ENCODE measurements around the gene CDYL.

The CDYL gene

DNA sequence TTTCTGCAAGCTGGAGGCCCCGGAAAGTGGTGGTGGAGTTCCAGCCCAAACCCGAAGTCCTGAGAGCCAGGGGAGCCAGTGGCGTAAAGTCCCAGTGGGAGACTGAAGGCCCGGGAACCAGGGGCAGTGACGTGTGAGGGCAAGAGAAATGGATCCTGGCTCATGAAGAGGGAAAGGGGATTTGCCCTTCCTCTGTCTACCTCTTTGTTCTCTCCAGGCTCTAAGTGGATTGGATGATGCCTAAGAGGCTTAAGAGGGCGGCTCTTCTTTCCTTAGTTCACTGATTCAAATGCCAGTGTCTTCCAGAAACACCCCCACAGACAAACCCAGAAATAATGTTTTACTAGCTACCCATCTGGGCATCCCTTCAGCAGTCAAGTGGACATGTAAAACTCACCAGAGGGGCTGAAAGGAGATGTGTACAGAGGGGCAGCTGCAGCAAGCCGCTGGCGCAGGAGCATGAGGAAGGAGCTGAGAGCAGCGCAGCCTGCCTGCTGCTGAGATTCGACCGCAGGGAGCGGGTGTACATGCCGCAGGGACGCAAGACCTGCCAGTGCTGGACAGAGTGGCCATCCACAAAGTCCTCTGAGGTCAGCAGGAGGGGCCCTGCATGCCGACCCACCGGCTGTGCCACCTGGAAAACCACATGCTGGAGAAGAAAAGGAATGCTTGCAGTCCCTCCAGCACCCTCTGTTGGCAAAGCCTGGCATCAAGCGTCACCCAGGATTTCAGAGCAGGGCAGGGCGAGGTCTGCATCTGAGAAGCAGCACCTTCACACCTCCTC lies 29.5 kb downstream of the CDYL start:
- no peaks in the 10 kb centered on the region for H3K27me3 ChIP-seq (ENCODE audit: insufficient read depth, poor library complexity, severe bottlenecking)
- H3K9me3 ChIP-seq (ENCODE audit: severe bottlenecking), result no peaks in the 10 kb centered on the region
- ATAC-seq (ENCODE audit: low read depth) (no peak), DNase-seq (ENCODE audit: low spot score) (no peak)
- no peak overlapping the region for H3K4me3 ChIP-seq (ENCODE audit: severe bottlenecking)
- no peak overlapping the region for H3K27ac ChIP-seq (ENCODE audit: poor library complexity, severe bottlenecking)
- peaks cover 5% of the 10 kb centered on the region for H3K4me1 ChIP-seq (ENCODE audit: insufficient read depth, poor library complexity, severe bottlenecking)
- TF ChIP-seq, protein P1, sequence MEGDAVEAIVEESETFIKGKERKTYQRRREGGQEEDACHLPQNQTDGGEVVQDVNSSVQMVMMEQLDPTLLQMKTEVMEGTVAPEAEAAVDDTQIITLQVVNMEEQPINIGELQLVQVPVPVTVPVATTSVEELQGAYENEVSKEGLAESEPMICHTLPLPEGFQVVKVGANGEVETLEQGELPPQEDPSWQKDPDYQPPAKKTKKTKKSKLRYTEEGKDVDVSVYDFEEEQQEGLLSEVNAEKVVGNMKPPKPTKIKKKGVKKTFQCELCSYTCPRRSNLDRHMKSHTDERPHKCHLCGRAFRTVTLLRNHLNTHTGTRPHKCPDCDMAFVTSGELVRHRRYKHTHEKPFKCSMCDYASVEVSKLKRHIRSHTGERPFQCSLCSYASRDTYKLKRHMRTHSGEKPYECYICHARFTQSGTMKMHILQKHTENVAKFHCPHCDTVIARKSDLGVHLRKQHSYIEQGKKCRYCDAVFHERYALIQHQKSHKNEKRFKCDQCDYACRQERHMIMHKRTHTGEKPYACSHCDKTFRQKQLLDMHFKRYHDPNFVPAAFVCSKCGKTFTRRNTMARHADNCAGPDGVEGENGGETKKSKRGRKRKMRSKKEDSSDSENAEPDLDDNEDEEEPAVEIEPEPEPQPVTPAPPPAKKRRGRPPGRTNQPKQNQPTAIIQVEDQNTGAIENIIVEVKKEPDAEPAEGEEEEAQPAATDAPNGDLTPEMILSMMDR (IDR thresholded peaks at IDR 0.05; ENCODE audit: poor library complexity, severe bottlenecking), result peak; percentile 70
- H3K36me3 ChIP-seq (ENCODE audit: low read depth), result 0 out of 2 replicates have a peak, but pooled peaks cover 2% of the 10 kb centered on the region

DNA sequence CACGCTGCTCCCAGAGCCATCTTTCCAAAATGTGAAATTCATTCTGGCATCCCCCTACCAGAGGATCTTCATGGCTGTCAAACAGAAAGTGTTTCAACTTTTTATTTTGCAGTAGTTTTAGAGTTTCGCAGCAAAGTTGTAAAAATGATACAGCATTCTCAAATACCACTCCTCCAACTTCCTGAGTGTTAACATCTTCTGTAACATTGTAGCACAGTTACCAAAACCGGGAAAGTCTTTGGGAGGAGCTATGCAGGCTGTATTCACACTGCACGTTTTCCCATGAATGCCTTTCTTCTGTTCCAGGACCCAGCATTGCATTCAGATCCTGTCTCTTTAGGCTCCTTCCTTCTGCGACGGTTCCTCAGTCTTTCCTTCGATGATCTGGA lies 30.1 kb downstream of the CDYL start:
- TF ChIP-seq, protein P1 (IDR thresholded peaks at IDR 0.05; ENCODE audit: poor library complexity, severe bottlenecking), result peak; percentile 43
- no peak for DNase-seq (ENCODE audit: low spot score)
- Histone ChIP-seq H3K4me1 (ENCODE audit: insufficient read depth, poor library complexity, severe bottlenecking) (peaks cover 7% of the 10 kb centered on the region), H3K27me3 (ENCODE audit: insufficient read depth, poor library complexity, severe bottlenecking) (no peaks in the 10 kb centered on the region), H3K27ac (ENCODE audit: poor library complexity, severe bottlenecking) (no peak overlapping the region), H3K36me3 (ENCODE audit: low read depth) (no peaks in the 10 kb centered on the region), H3K4me3 (ENCODE audit: severe bottlenecking) (no peak overlapping the region), H3K9me3 (ENCODE audit: severe bottlenecking) (no peaks in the 10 kb centered on the region)
- no peak for ATAC-seq (ENCODE audit: low read depth)

DNA sequence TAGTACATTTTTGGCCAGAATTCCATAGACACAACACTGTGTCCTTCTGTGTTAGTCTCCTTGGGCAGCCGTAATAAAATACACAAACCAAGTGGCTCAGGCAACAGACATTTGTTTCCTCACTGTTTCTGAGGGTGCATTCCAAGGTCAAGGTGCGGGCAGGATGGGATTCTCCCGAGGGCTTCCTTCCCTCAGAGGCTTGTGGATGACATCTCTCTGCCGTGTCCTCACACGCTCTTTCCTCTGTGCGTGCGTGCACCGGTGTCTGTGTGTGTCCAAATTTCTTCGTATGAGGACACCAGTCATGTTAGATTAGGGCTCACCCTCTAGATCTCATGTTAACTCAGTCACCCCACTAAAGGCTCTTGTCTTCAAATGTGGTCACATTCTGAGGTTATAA lies 30.6 kb downstream of the CDYL start:
- TF ChIP-seq, protein P1 (IDR thresholded peaks at IDR 0.05; ENCODE audit: poor library complexity, severe bottlenecking), result no peak
- no peak for DNase-seq (ENCODE audit: low spot score)
- H3K4me3 ChIP-seq (ENCODE audit: severe bottlenecking), result no peak overlapping the region
- no peaks in the 10 kb centered on the region for H3K36me3 ChIP-seq (ENCODE audit: low read depth)
- H3K27me3 ChIP-seq (ENCODE audit: insufficient read depth, poor library complexity, severe bottlenecking), result no peaks in the 10 kb centered on the region
- no peak for ATAC-seq (ENCODE audit: low read depth)
- H3K9me3 ChIP-seq (ENCODE audit: severe bottlenecking), result no peaks in the 10 kb centered on the region
- no peak overlapping the region for H3K27ac ChIP-seq (ENCODE audit: poor library complexity, severe bottlenecking)
- H3K4me1 ChIP-seq (ENCODE audit: insufficient read depth, poor library complexity, severe bottlenecking), result peaks cover 12% of the 10 kb centered on the region

DNA sequence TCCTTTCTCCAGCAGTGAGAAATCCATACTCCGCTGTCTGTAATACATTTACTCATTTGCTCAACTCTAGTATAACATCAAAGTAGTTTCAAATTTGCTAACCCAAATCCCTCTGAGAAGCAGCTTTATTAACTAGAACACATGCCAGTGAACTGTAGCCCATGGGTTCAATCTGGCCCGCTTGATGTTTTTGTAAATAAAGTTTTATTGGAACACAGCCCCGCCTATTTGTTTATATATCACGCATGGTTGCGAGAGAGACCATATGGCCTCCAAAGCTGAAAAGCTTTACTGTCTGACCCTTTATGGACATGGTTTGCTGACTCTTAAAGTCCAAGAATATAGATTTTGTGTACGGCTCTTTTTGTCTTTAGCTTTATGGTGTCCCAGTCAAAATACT lies 32.2 kb downstream of the CDYL start:
- no peaks in the 10 kb centered on the region for H3K9me3 ChIP-seq (ENCODE audit: severe bottlenecking)
- ATAC-seq (ENCODE audit: low read depth), result no peak

More for the DNA sequence above, 32.2 kb downstream of the CDYL start:
- H3K27ac ChIP-seq (ENCODE audit: poor library complexity, severe bottlenecking), result no peak overlapping the region
- H3K27me3 ChIP-seq (ENCODE audit: insufficient read depth, poor library complexity, severe bottlenecking), result no peaks in the 10 kb centered on the region
- no peak overlapping the region for H3K4me3 ChIP-seq (ENCODE audit: severe bottlenecking)
- DNase-seq (ENCODE audit: low spot score), result no peak
- peaks cover 19% of the 10 kb centered on the region for H3K4me1 ChIP-seq (ENCODE audit: insufficient read depth, poor library complexity, severe bottlenecking)
- TF ChIP-seq, protein P1 (IDR thresholded peaks at IDR 0.05; ENCODE audit: poor library complexity, severe bottlenecking), result no peak
- no peaks in the 10 kb centered on the region for H3K36me3 ChIP-seq (ENCODE audit: low read depth)
